Hepatocyte (in vitro differentiated cells): ENCODE measurements around the gene AGRN.

Experiments used
- CTCF ChIP-seq: fragments of 200-600 bp; sonication (generic); IDR thresholded peaks from 2 replicates; pipeline ENCODE4 v1.5.1; 2016; ENCODE audit warnings: antibody characterized with exemption, mild to moderate bottlenecking; ENCODE audit not compliant: poor library complexity
- EZH2 ChIP-seq: fragments of 200-600 bp; sonication (generic); IDR thresholded peaks from 2 replicates; pipeline ENCODE4 v1.6.1; 2016; ENCODE audit warnings: antibody characterized with exemption, mild to moderate bottlenecking, borderline replicate concordance
- EZH2phosphoT487 ChIP-seq: fragments of 200-600 bp; sonication (generic); IDR thresholded peaks from one replicate; pipeline ENCODE4 v1.6.1; 2018; ENCODE audit warnings: antibody characterized with exemption, mild to moderate bottlenecking, low read depth, moderate library complexity; ENCODE audit not compliant: unreplicated experiment, severe bottlenecking

GRCh38 chr1:980137-980571 lies 39.8 kb upstream of the AGRN start:
- TF ChIP-seq CTCF: no peak
- TF ChIP-seq EZH2phosphoT487: no peak
- TF ChIP-seq EZH2: no peak
